Measurements from ENCODE around the gene UBE2F.
"Not testable (repeated sequence)": the region's sequence is repeated elsewhere in the genome, so short reads cannot be mapped to it uniquely, and the experiment has no call there.

Gene UBE2F

GRCh38 chr2:238025741-238026360, 59.0 kb downstream of the UBE2F start:
- no peak overlapping the region for H3K27ac ChIP-seq (ENCODE audit: low read depth in 2 of 2, low read length in 2 of 2)
- H3K27me3 ChIP-seq (ENCODE audit: control insufficient read depth in 2 of 2, insufficient read depth in 2 of 2, low read length in 2 of 2), result no peaks in the 10 kb centered on the region
- H3K9me3 ChIP-seq (ENCODE audit: control insufficient read depth in 2 of 2, low read length in 2 of 2), result no peaks in the 10 kb centered on the region
- H3K9ac ChIP-seq (ENCODE audit: low read depth in 1 of 2, low read length in 2 of 2), result no peak overlapping the region
- H3K36me3 ChIP-seq (ENCODE audit: control insufficient read depth in 2 of 2, insufficient read depth in 2 of 2, low read length in 2 of 2), result peaks cover 13 to 20% of the 10 kb centered on the region in 2 donors
- H3K4me1 ChIP-seq (ENCODE audit: control insufficient read depth in 2 of 2, insufficient read depth in 2 of 2, low read length in 2 of 2), result no peaks in the 10 kb centered on the region
- no peak overlapping the region for H3K4me3 ChIP-seq (ENCODE audit: low read length in 2 of 2)

DNA sequence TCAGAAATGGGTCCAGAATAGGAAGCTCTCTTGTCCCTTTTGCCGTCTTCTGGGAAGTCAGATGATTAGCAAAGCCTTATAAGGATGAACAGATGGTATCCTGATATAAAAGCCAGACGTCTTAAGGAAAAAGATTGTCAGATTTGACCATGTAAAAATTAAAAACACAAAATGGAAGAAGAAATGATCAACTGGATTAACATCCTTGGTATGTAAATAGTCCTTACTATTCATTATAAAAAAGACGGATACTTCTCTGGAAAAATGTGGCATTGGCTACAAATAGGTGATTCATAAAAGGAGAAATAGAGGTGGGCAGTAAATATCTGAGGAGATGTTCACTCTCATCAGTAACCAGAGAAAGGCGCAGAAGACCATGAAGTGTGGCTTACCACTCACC, 60.2 kb downstream of the UBE2F start:
- no peaks in the 10 kb centered on the region for H3K9me3 ChIP-seq (ENCODE audit: control insufficient read depth in 2 of 2, low read length in 2 of 2)
- H3K4me3 ChIP-seq (ENCODE audit: low read length in 2 of 2), result no peak overlapping the region
- peaks cover 17 to 24% of the 10 kb centered on the region in 2 donors for H3K36me3 ChIP-seq (ENCODE audit: control insufficient read depth in 2 of 2, insufficient read depth in 2 of 2, low read length in 2 of 2)
- no peaks in the 10 kb centered on the region for H3K4me1 ChIP-seq (ENCODE audit: control insufficient read depth in 2 of 2, insufficient read depth in 2 of 2, low read length in 2 of 2)
- no peak overlapping the region for H3K27ac ChIP-seq (ENCODE audit: low read depth in 2 of 2, low read length in 2 of 2)
- H3K9ac ChIP-seq (ENCODE audit: low read depth in 1 of 2, low read length in 2 of 2), result no peak overlapping the region
- H3K27me3 ChIP-seq (ENCODE audit: control insufficient read depth in 2 of 2, insufficient read depth in 2 of 2, low read length in 2 of 2), result no peaks in the 10 kb centered on the region

- Histone ChIP-seq H3K4me1 (ENCODE audit: control insufficient read depth in 2 of 2, insufficient read depth in 2 of 2, low read length in 2 of 2) (no peaks in the 10 kb centered on the region), H3K27me3 (ENCODE audit: control insufficient read depth in 2 of 2, insufficient read depth in 2 of 2, low read length in 2 of 2) (no peaks in the 10 kb centered on the region), H3K27ac (ENCODE audit: low read depth in 2 of 2, low read length in 2 of 2) (no peak overlapping the region), H3K4me3 (ENCODE audit: low read length in 2 of 2) (no peak overlapping the region), H3K9me3 (ENCODE audit: control insufficient read depth in 2 of 2, low read length in 2 of 2) (no peaks in the 10 kb centered on the region), H3K9ac (ENCODE audit: low read depth in 1 of 2, low read length in 2 of 2) (no peak overlapping the region), H3K36me3 (ENCODE audit: control insufficient read depth in 2 of 2, insufficient read depth in 2 of 2, low read length in 2 of 2) (peaks cover 17 to 26% of the 10 kb centered on the region in 2 donors)
Observed at GRCh38 chr2:238027591-238028415, 61.0 kb downstream of the UBE2F start.

- Histone ChIP-seq H3K27me3 (ENCODE audit: control insufficient read depth in 2 of 2, insufficient read depth in 2 of 2, low read length in 2 of 2) (no peaks in the 10 kb centered on the region), H3K4me3 (ENCODE audit: low read length in 2 of 2) (no peak overlapping the region), H3K9me3 (ENCODE audit: control insufficient read depth in 2 of 2, low read length in 2 of 2) (no peaks in the 10 kb centered on the region), H3K4me1 (ENCODE audit: control insufficient read depth in 2 of 2, insufficient read depth in 2 of 2, low read length in 2 of 2) (no peaks in the 10 kb centered on the region), H3K27ac (ENCODE audit: low read depth in 2 of 2, low read length in 2 of 2) (no peak overlapping the region), H3K36me3 (ENCODE audit: control insufficient read depth in 2 of 2, insufficient read depth in 2 of 2, low read length in 2 of 2) (peaks cover 17 to 24% of the 10 kb centered on the region in 2 donors), H3K9ac (ENCODE audit: low read depth in 1 of 2, low read length in 2 of 2) (no peak overlapping the region)
Observed at GRCh38 chr2:238029853-238030252, 63.0 kb downstream of the UBE2F start.

GRCh38 chr2:238030422-238031155, 63.8 kb downstream of the UBE2F start:
- Histone ChIP-seq H3K36me3 (ENCODE audit: control insufficient read depth in 2 of 2, insufficient read depth in 2 of 2, low read length in 2 of 2) (peaks cover 17 to 22% of the 10 kb centered on the region in 2 donors), H3K4me3 (ENCODE audit: low read length in 2 of 2) (no peak overlapping the region), H3K9me3 (ENCODE audit: control insufficient read depth in 2 of 2, low read length in 2 of 2) (no peaks in the 10 kb centered on the region), H3K27ac (ENCODE audit: low read depth in 2 of 2, low read length in 2 of 2) (no peak overlapping the region), H3K27me3 (ENCODE audit: control insufficient read depth in 2 of 2, insufficient read depth in 2 of 2, low read length in 2 of 2) (no peaks in the 10 kb centered on the region), H3K9ac (ENCODE audit: low read depth in 1 of 2, low read length in 2 of 2) (no peak overlapping the region), H3K4me1 (ENCODE audit: control insufficient read depth in 2 of 2, insufficient read depth in 2 of 2, low read length in 2 of 2) (no peaks in the 10 kb centered on the region)

DNA sequence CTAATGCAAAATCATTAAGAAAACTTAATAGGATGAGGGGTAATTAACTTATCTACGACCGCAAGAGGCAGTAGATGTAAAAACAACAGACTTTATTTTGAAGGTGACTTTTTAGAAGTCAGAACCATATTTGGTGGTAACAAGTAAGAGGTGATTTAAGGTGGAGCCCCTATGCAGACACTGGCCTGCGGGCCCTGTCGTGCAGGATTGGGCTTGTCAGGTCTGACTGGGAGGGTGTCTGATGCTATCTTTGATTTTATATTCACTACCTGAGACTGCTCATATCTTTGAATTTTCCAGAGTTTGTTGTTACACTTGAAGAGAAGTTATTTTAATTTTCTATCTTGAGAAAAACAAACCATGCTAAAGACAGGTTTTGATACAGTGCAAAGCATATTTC, 64.9 kb downstream of the UBE2F start:
- H3K9ac ChIP-seq (ENCODE audit: low read depth in 1 of 2, low read length in 2 of 2), result no peak overlapping the region
- no peak overlapping the region for H3K4me3 ChIP-seq (ENCODE audit: low read length in 2 of 2)
- H3K27ac ChIP-seq (ENCODE audit: low read depth in 2 of 2, low read length in 2 of 2), result no peak overlapping the region
- H3K36me3 ChIP-seq (ENCODE audit: control insufficient read depth in 2 of 2, insufficient read depth in 2 of 2, low read length in 2 of 2), result peaks cover 17 to 30% of the 10 kb centered on the region in 2 donors
- no peaks in the 10 kb centered on the region for H3K4me1 ChIP-seq (ENCODE audit: control insufficient read depth in 2 of 2, insufficient read depth in 2 of 2, low read length in 2 of 2)
- H3K27me3 ChIP-seq (ENCODE audit: control insufficient read depth in 2 of 2, insufficient read depth in 2 of 2, low read length in 2 of 2), result no peaks in the 10 kb centered on the region
- H3K9me3 ChIP-seq (ENCODE audit: control insufficient read depth in 2 of 2, low read length in 2 of 2), result no peaks in the 10 kb centered on the region

GRCh38 chr2:238032755-238033337, 66.0 kb downstream of the UBE2F start:
- H3K36me3 ChIP-seq (ENCODE audit: control insufficient read depth in 2 of 2, insufficient read depth in 2 of 2, low read length in 2 of 2), result peaks cover 13 to 39% of the 10 kb centered on the region in 2 donors
- H3K4me1 ChIP-seq (ENCODE audit: control insufficient read depth in 2 of 2, insufficient read depth in 2 of 2, low read length in 2 of 2), result no peaks in the 10 kb centered on the region
- H3K27me3 ChIP-seq (ENCODE audit: control insufficient read depth in 2 of 2, insufficient read depth in 2 of 2, low read length in 2 of 2), result no peaks in the 10 kb centered on the region
- H3K27ac ChIP-seq (ENCODE audit: low read depth in 2 of 2, low read length in 2 of 2), result no peak overlapping the region
- no peaks in the 10 kb centered on the region for H3K9me3 ChIP-seq (ENCODE audit: control insufficient read depth in 2 of 2, low read length in 2 of 2)
- H3K9ac ChIP-seq (ENCODE audit: low read depth in 1 of 2, low read length in 2 of 2), result no peak overlapping the region
- H3K4me3 ChIP-seq (ENCODE audit: low read length in 2 of 2), result no peak overlapping the region

GRCh38 chr2:238033991-238034390, 67.2 kb downstream of the UBE2F start:
- peaks cover 22 to 47% of the 10 kb centered on the region in 2 donors for H3K36me3 ChIP-seq (ENCODE audit: control insufficient read depth in 2 of 2, insufficient read depth in 2 of 2, low read length in 2 of 2)
- H3K4me1 ChIP-seq (ENCODE audit: control insufficient read depth in 2 of 2, insufficient read depth in 2 of 2, low read length in 2 of 2); H3K4me3 ChIP-seq (ENCODE audit: low read length in 2 of 2); H3K9ac ChIP-seq (ENCODE audit: low read depth in 1 of 2, low read length in 2 of 2); H3K9me3 ChIP-seq (ENCODE audit: control insufficient read depth in 2 of 2, low read length in 2 of 2); H3K27me3 ChIP-seq (ENCODE audit: control insufficient read depth in 2 of 2, insufficient read depth in 2 of 2, low read length in 2 of 2); H3K27ac ChIP-seq (ENCODE audit: low read depth in 2 of 2, low read length in 2 of 2): not testable (repeated sequence)

GRCh38 chr2:238038203-238038602, 71.4 kb downstream of the UBE2F start:
- H3K9ac ChIP-seq (ENCODE audit: low read depth in 1 of 2, low read length in 2 of 2), result no peak overlapping the region
- peaks cover 29 to 55% of the 10 kb centered on the region in 2 donors for H3K36me3 ChIP-seq (ENCODE audit: control insufficient read depth in 2 of 2, insufficient read depth in 2 of 2, low read length in 2 of 2)
- H3K4me1 ChIP-seq (ENCODE audit: control insufficient read depth in 2 of 2, insufficient read depth in 2 of 2, low read length in 2 of 2), result no peaks in the 10 kb centered on the region
- no peaks in the 10 kb centered on the region for H3K9me3 ChIP-seq (ENCODE audit: control insufficient read depth in 2 of 2, low read length in 2 of 2)
- H3K27ac ChIP-seq (ENCODE audit: low read depth in 2 of 2, low read length in 2 of 2), result no peak overlapping the region
- no peak overlapping the region for H3K4me3 ChIP-seq (ENCODE audit: low read length in 2 of 2)
- H3K27me3 ChIP-seq (ENCODE audit: control insufficient read depth in 2 of 2, insufficient read depth in 2 of 2, low read length in 2 of 2), result no peaks in the 10 kb centered on the region

- H3K4me1 ChIP-seq (ENCODE audit: control insufficient read depth in 2 of 2, insufficient read depth in 2 of 2, low read length in 2 of 2), result no peaks in the 10 kb centered on the region
- peaks cover 37 to 59% of the 10 kb centered on the region in 2 donors for H3K36me3 ChIP-seq (ENCODE audit: control insufficient read depth in 2 of 2, insufficient read depth in 2 of 2, low read length in 2 of 2)
- H3K27me3 ChIP-seq (ENCODE audit: control insufficient read depth in 2 of 2, insufficient read depth in 2 of 2, low read length in 2 of 2), result no peaks in the 10 kb centered on the region
- H3K9me3 ChIP-seq (ENCODE audit: control insufficient read depth in 2 of 2, low read length in 2 of 2), result no peaks in the 10 kb centered on the region
- H3K27ac ChIP-seq (ENCODE audit: low read depth in 2 of 2, low read length in 2 of 2), result no peak overlapping the region
- no peak overlapping the region for H3K4me3 ChIP-seq (ENCODE audit: low read length in 2 of 2)
- no peak overlapping the region for H3K9ac ChIP-seq (ENCODE audit: low read depth in 1 of 2, low read length in 2 of 2)
Observed at GRCh38 chr2:238039151-238039550, 72.3 kb downstream of the UBE2F start.
